Lower lobe of right lung (tissue), 2 donors: ENCODE results near the gene LIPG. TPM values are rescaled to one million over a fixed set of nuclear protein-coding genes. Genes with fewer than 3 reads are reported as not detected.

ENCODE experiments used
- ATAC-seq, 2 donors: fragments of 200-7000 bp; cut with Tn5 transposase; one replicate each; pipeline ENCODE4 v1.9.1; 2020 to 2022; ENCODE audit warnings: mild to moderate bottlenecking in 2 of 2, moderate library complexity in 2 of 2
- DNase-seq: peaks from one replicate; pipeline ENCODE4 v3.0.0-alpha.2; 2020
- H3K27ac ChIP-seq: fragments of 200-600 bp; one replicate; pipeline ENCODE4 v1.8.0; 2022
- H3K27me3 ChIP-seq: fragments of 200-600 bp; one replicate; pipeline ENCODE4 v1.8.0; 2022; ENCODE audit warnings: low read depth
- H3K36me3 ChIP-seq: fragments of 200-600 bp; one replicate; pipeline ENCODE4 v1.8.0; 2022; ENCODE audit warnings: mild to moderate bottlenecking
- H3K4me1 ChIP-seq: fragments of 200-600 bp; one replicate; pipeline ENCODE4 v1.8.0; 2022
- H3K4me3 ChIP-seq: fragments of 200-600 bp; one replicate; pipeline ENCODE4 v1.8.0; 2022; ENCODE audit warnings: mild to moderate bottlenecking
- H3K9me3 ChIP-seq: fragments of 200-600 bp; one replicate; pipeline ENCODE4 v1.8.0; 2022
- intact Hi-C: fragments of 100-400 bp; cut with DNase I; formaldehyde crosslinking; loops from one replicate; pipeline ENCODE4 v1.11.0; 2022
- total RNA-seq: library from RNA; stranded (reverse); fragmentation: NEBNext Ultra II Directional; extraction: Animal tissue kit (Norgen Biotek cat#: 25700); gene quantifications from one replicate; pipeline ENCODE4 v1.2.1, GENCODE V29; 2021
- TF ChIP-seq, protein P1 (sequence below): fragments of 200-600 bp; IDR thresholded peaks from one replicate; pipeline ENCODE4 v1.8.0; 2022; ENCODE audit warnings: antibody characterized with exemption, mild to moderate bottlenecking
- donor health status: DM: no; HTN: yes; CAD: no; lungs with severe emphysema.

The LIPG gene
- total RNA-seq, 1 donor from 2014 or later, result 3.7 TPM

DNA sequence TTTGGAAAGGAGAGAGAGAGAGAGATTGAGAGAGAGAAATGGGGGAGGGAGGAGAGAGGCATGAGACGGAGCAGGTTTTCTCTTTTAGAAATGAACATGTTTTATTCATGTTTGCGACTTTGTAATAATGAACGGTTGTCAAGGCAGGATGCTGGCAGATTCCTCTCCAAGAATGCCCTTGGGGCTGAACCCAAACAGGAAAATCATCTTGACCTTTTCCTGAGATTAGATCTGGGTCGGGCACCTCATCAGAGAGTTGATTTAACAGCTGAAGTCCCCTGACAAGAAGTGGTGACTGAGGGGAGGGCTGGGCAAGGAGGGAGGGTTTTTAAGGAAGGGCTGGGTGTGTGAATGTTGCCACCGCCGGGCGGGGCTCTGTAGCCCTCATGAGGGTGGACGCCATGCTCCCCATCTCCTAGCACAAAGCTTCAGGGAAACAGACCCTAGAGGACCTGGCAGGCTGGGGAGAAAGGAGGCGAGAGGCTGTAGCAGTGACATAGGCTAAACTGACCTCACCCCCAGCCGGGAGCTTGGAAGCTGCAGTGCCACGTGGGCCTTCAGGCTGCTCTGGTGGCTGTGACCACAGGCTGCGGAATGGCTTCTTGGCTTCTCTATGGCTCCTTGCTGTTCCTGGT, 60.0 kb downstream of the LIPG start:
- Histone ChIP-seq H3K4me1 (no peaks in the 10 kb centered on the region), H3K27me3 (no peaks in the 10 kb centered on the region), H3K36me3 (no peaks in the 10 kb centered on the region), H3K27ac (no peak overlapping the region), H3K4me3 (no peak overlapping the region), H3K9me3 (no peaks in the 10 kb centered on the region)
- TF ChIP-seq, protein P1, sequence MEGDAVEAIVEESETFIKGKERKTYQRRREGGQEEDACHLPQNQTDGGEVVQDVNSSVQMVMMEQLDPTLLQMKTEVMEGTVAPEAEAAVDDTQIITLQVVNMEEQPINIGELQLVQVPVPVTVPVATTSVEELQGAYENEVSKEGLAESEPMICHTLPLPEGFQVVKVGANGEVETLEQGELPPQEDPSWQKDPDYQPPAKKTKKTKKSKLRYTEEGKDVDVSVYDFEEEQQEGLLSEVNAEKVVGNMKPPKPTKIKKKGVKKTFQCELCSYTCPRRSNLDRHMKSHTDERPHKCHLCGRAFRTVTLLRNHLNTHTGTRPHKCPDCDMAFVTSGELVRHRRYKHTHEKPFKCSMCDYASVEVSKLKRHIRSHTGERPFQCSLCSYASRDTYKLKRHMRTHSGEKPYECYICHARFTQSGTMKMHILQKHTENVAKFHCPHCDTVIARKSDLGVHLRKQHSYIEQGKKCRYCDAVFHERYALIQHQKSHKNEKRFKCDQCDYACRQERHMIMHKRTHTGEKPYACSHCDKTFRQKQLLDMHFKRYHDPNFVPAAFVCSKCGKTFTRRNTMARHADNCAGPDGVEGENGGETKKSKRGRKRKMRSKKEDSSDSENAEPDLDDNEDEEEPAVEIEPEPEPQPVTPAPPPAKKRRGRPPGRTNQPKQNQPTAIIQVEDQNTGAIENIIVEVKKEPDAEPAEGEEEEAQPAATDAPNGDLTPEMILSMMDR, result no peak
- no peak for DNase-seq
- no peak for ATAC-seq
- intact Hi-C loops, result no loop called here

DNA sequence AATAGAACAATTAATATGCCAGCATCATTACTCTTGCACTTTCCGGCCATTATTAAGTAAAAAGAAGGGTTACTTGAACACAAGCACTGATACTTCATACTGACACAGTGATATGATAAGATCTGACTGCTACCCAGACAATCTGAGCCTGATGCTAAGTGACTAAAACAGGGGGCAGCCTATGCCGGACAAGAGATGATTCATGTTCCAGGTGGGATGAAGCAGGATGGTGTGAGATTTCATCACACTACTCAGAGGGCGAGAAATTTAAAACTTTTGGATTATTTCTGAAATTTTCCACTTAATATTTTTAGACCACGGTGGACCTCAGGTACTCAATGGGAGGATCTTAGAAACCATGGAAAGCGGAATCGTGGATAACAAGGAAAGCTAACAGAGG, 61.7 kb downstream of the LIPG start:
- no peak for ATAC-seq
- Histone ChIP-seq H3K27me3 (no peaks in the 10 kb centered on the region), H3K36me3 (no peaks in the 10 kb centered on the region), H3K27ac (no peak overlapping the region), H3K4me3 (no peak overlapping the region), H3K9me3 (no peaks in the 10 kb centered on the region), H3K4me1 (no peaks in the 10 kb centered on the region)
- intact Hi-C loops, result no loop called here
- TF ChIP-seq, protein P1, result no peak
- no peak for DNase-seq

DNA sequence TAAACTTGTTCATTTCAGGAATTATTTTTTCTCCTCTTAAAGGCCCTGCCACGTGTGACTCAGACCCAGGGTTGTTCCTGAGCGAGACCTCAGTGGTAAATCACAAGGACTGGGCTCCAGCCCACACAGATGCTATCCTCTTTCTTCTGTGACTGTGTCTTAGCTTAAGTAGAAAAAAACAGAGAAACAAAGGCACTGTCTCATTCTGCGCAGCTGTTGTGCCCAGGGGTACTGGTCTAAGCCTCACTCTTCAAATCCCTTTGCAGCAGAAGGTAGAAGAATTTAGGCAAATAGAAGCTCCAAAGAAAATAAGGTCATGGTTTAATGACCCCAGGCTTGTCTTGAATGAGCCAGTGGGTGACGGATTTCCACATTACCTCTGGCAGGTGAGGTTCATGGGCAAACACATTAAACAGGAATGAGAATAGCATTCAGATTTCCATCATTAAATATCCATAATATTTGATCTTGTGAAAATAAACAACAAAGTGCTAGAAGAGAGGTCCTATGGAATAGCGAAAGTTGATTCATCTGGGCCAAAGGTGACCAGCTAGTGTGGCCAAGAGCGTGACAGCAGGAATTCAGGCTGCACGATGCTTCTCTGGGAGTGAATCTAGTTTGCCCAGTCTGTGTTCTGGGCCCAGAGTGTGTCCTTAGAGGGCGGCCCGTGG, 63.3 kb downstream of the LIPG start:
- Histone ChIP-seq H3K27me3 (no peaks in the 10 kb centered on the region), H3K27ac (no peak overlapping the region)

DNA sequence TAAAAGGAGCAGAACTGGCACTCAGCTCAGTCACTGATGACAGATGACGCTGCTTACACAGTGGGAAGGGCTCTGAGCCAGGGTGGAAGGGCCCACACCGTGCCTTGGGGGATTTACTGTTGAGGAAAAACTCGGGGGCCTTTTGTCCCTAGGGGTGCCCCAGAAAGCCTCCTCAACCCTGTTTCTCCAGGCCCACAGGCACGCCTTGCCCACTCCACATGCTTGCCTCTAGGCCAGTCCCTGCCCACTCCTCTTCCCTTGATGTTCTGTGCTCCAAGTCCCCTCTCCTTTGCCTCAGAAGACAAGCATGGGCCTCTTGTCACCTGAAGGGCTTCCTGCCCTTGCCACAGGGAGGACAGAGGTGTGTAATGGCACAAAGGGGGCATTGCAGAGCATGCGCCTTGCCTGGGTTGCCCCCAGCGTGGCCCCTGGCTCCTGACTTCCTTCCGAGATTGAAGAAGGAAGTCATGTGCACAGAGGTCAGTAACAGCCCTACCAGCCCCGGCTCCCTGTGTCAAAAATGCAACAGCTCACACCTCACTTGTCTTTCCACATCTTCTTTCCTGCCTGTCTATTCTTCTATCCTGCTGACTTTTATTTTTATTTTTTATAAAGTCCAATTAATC, 65.1 kb downstream of the LIPG start:
- H3K4me3 ChIP-seq, result no peak overlapping the region
- DNase-seq (no peak), ATAC-seq (no peak)
- H3K36me3 ChIP-seq, result no peaks in the 10 kb centered on the region
- H3K27ac ChIP-seq, result no peak overlapping the region
- H3K27me3 ChIP-seq, result no peaks in the 10 kb centered on the region
- intact Hi-C loops, result no loop called here
- no peaks in the 10 kb centered on the region for H3K9me3 ChIP-seq
- TF ChIP-seq, protein P1, result no peak
- H3K4me1 ChIP-seq, result no peaks in the 10 kb centered on the region

More for the DNA sequence above, 63.3 kb downstream of the LIPG start:
- TF ChIP-seq, protein P1, result no peak
- Histone ChIP-seq H3K9me3 (no peaks in the 10 kb centered on the region), H3K4me1 (no peaks in the 10 kb centered on the region), H3K4me3 (no peak overlapping the region), H3K36me3 (no peaks in the 10 kb centered on the region)
- DNase-seq (no peak), ATAC-seq (no peak)
- intact Hi-C loops, result no loop called here

DNA sequence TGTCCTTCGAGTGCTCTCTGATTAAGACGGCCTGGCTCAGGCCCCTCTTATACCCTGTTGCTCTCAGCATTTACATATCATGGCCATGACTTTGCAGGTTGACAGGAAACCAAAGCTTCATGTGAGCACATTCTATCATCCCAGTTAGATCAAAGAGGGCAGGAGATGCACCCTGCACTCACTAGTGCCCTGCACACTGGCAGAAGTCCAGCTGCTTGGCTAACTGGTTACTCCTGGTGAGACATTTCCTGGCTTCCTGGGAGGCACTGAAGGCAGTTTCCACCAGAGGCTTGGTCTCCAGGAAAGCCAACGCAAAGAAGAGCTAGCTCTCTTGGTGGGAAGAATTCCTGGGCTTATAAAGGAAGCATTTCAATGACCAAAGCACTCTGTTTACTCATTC, 66.3 kb downstream of the LIPG start:
- no peak for DNase-seq
- TF ChIP-seq, protein P1, result no peak
- no peaks in the 10 kb centered on the region for H3K9me3 ChIP-seq
- intact Hi-C loops, result no loop called here
- H3K27ac ChIP-seq, result no peak overlapping the region
- H3K36me3 ChIP-seq, result no peaks in the 10 kb centered on the region
- no peaks in the 10 kb centered on the region for H3K27me3 ChIP-seq
- H3K4me3 ChIP-seq, result no peak overlapping the region
- ATAC-seq, result no peak
- H3K4me1 ChIP-seq, result no peaks in the 10 kb centered on the region
